PC-3 (cell line): ENCODE results near the gene ANKS1B. TPM values are rescaled to one million over a fixed set of nuclear protein-coding genes. Genes with fewer than 3 reads are reported as not detected.

Experiments used
- ATAC-seq: fragments of 200-7000 bp; cut with Tn5 transposase; 2 replicates; pipeline ENCODE4 v1.9.1; 2020; ENCODE audit warnings: mild to moderate bottlenecking, moderate library complexity
- BruUV-seq: library from RNA; stranded (reverse); fragments of 400-500 nt; replicated peaks from 2 replicates; lab custom pipeline; 2021; lab: Mats Ljungman, UMichigan
- CTCF ChIA-PET: fragments of 300-600 bp; sonication (Branson Sonifier 250); formaldehyde crosslinking; loops from one replicate; lab custom pipeline; 2022; ENCODE audit warnings: antibody characterized with exemption; lab: Charles Lee
- POLR2A ChIA-PET: fragments of 300-600 bp; sonication (Branson Sonifier 250); formaldehyde crosslinking; loops from one replicate; lab custom pipeline; 2022; ENCODE audit warnings: antibody characterized with exemption; ENCODE audit not compliant: unreplicated experiment; lab: Charles Lee
- DNase-seq: peaks from one replicate; pipeline ENCODE4 v3.0.0-alpha.2; 2015
- H2AFZ ChIP-seq: fragments of 300-600 bp; sonication (generic); 2 replicates; pipeline ENCODE4 v1.6.0; 2016; ENCODE audit warnings: antibody characterized with exemption, low read length
- H3F3A ChIP-seq: fragments of 300-600 bp; sonication (generic); one replicate; pipeline ENCODE4 v1.6.0; 2017; ENCODE audit warnings: antibody characterized with exemption, low read length, control low read depth, mild to moderate bottlenecking; ENCODE audit not compliant: unreplicated experiment
- H3K27ac ChIP-seq: fragments of 300-600 bp; sonication (generic); 2 replicates; pipeline ENCODE4 v1.5.1; 2016; ENCODE audit warnings: mild to moderate bottlenecking, low read length
- H3K27me3 ChIP-seq: fragments of 300-600 bp; sonication (generic); 2 replicates; pipeline ENCODE4 v1.6.1; 2016; ENCODE audit warnings: low read length, mixed read lengths
- H3K36me3 ChIP-seq: fragments of 300-600 bp; sonication (generic); 2 replicates; pipeline ENCODE4 v1.6.1; 2016; ENCODE audit warnings: low read depth, mixed run types, low read length, mixed read lengths
- H3K4me1 ChIP-seq: fragments of 300-600 bp; sonication (generic); 2 replicates; pipeline ENCODE4 v1.5.1; 2016; ENCODE audit warnings: low read length; ENCODE audit not compliant: insufficient read depth
- H3K4me2 ChIP-seq: fragments of 300-600 bp; sonication (generic); 2 replicates; pipeline ENCODE4 v1.6.0; 2016; ENCODE audit warnings: low read length
- H3K4me3 ChIP-seq: fragments of 300-600 bp; sonication (generic); 2 replicates; pipeline ENCODE4 v1.5.1; 2016; ENCODE audit warnings: mild to moderate bottlenecking, low read length, mixed read lengths
- H3K79me2 ChIP-seq: fragments of 300-600 bp; sonication (generic); 2 replicates; pipeline ENCODE4 v1.6.1; 2017; ENCODE audit warnings: low read length, mixed read lengths
- H3K9ac ChIP-seq: fragments of 300-600 bp; sonication (generic); 2 replicates; pipeline ENCODE4 v1.6.0; 2016; ENCODE audit warnings: mild to moderate bottlenecking, low read length
- H3K9me2 ChIP-seq: fragments of 300-600 bp; sonication (generic); replicated peaks from 2 replicates; pipeline ENCODE4 v1.6.1; 2016; ENCODE audit warnings: mixed run types, low read length, mixed read lengths
- H3K9me3 ChIP-seq: fragments of 300-600 bp; sonication (generic); 2 replicates; pipeline ENCODE4 v1.6.1; 2016; ENCODE audit warnings: low read length, mixed read lengths
- H4K20me1 ChIP-seq: fragments of 300-600 bp; sonication (generic); 2 replicates; pipeline ENCODE4 v1.6.1; 2016; ENCODE audit warnings: low read length, mixed read lengths
- EZH2 ChIP-seq: fragments of 300-600 bp; sonication (generic); IDR thresholded peaks from one replicate; pipeline ENCODE4 v1.6.1; 2017; ENCODE audit warnings: antibody characterized with exemption, mild to moderate bottlenecking, low read length; ENCODE audit not compliant: unreplicated experiment
- EZH2phosphoT487 ChIP-seq: fragments of 300-600 bp; sonication (generic); IDR thresholded peaks from 2 replicates; pipeline ENCODE4 v1.6.1; 2018; ENCODE audit warnings: mild to moderate bottlenecking, antibody characterized with exemption, low read length, borderline replicate concordance
- intact Hi-C: fragments of 100-400 bp; cut with micrococcal nuclease; formaldehyde crosslinking; loops from 2 replicates; pipeline ENCODE4 v1.9.0; 2023
- total RNA-seq: library from RNA; depleted of rRNA; stranded (reverse); fragments of >200 nt; gene quantifications from 2 replicates; pipeline ENCODE4 v1.2.3, GENCODE V29; 2014
- TF ChIP-seq, protein P1 (sequence below): fragments of 300-600 bp; sonication (generic); conservative IDR thresholded peaks from 2 replicates; pipeline ENCODE4 v1.5.1; 2017; ENCODE audit warnings: antibody characterized with exemption, low read depth, mild to moderate bottlenecking, low read length

The ANKS1B gene
- total RNA-seq, 1 experiment from 2014 or later, result 0.07 TPM

DNA sequence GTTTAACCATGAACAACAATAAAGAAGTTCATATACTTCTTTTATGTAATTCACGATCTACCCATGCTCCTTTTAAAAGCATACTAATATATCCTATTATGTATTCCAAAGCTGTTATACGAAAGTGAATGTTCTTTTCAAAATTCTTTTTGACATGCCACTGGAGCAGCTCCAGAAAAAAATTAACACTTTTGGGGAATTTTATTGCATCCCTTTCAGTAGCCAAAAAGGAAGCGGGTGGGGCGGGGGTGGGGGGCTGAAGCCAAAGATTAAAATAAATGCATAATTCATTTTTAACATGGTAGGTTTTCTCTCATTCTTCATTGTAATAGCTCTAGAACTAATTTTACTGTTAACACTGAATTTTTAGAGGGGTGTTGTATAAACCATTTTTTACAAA, 123.0 kb downstream of the ANKS1B start:
- Histone ChIP-seq H3F3A (no peaks in the 10 kb centered on the region), H4K20me1 (no peaks in the 10 kb centered on the region), H3K9me2 (no peaks in the 10 kb centered on the region), H3K4me1 (no peaks in the 10 kb centered on the region), H3K36me3 (no peaks in the 10 kb centered on the region), H3K27me3 (peaks cover 17% of the 10 kb centered on the region; the same call in 1 of the 2 replicates), H3K4me3 (no peak overlapping the region), H3K4me2 (no peak overlapping the region), H2AFZ (no peak overlapping the region), H3K9me3 (no peaks in the 10 kb centered on the region), H3K27ac (no peak overlapping the region), H3K79me2 (no peaks in the 10 kb centered on the region), H3K9ac (no peak overlapping the region)
- DNase-seq, result no peak
- ATAC-seq, result no peak
- no peak for TF ChIP-seq EZH2phosphoT487
- intact Hi-C loops, result no loop called here
- no TSS peak for BruUV-seq
- ChIA-PET CTCF (no interaction called here), POLR2A (no interaction called here)

DNA sequence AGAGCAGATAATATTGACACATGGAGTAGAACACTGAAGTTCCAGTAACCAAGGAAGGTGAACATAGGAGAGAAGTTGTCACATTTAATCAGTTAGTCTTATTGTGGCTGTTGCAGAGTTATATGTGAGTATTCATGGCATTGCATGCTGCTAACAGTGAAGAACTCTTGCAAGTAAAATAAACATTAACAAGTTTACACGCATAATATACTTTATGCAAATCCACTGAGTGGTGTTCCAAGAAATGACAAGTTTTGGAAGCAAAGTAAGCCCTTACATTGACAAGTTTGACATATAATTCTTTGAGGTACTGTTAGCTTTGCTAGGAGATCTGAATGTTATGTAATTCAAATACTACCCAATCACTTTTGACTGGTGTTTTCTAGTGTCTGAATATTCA, 125.6 kb downstream of the ANKS1B start:
- TF ChIP-seq EZH2phosphoT487, result no peak
- no peak for TF ChIP-seq EZH2
- TF ChIP-seq, protein P1, sequence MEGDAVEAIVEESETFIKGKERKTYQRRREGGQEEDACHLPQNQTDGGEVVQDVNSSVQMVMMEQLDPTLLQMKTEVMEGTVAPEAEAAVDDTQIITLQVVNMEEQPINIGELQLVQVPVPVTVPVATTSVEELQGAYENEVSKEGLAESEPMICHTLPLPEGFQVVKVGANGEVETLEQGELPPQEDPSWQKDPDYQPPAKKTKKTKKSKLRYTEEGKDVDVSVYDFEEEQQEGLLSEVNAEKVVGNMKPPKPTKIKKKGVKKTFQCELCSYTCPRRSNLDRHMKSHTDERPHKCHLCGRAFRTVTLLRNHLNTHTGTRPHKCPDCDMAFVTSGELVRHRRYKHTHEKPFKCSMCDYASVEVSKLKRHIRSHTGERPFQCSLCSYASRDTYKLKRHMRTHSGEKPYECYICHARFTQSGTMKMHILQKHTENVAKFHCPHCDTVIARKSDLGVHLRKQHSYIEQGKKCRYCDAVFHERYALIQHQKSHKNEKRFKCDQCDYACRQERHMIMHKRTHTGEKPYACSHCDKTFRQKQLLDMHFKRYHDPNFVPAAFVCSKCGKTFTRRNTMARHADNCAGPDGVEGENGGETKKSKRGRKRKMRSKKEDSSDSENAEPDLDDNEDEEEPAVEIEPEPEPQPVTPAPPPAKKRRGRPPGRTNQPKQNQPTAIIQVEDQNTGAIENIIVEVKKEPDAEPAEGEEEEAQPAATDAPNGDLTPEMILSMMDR, result no peak
- Histone ChIP-seq H3K9me3 (no peaks in the 10 kb centered on the region), H3K9me2 (no peaks in the 10 kb centered on the region), H3K79me2 (no peaks in the 10 kb centered on the region), H3K9ac (no peak overlapping the region), H3K36me3 (no peaks in the 10 kb centered on the region), H3K27ac (no peak overlapping the region), H4K20me1 (no peaks in the 10 kb centered on the region), H3K4me3 (no peak overlapping the region), H3K4me1 (no peaks in the 10 kb centered on the region), H3K4me2 (no peak overlapping the region), H3K27me3 (0 out of 2 replicates have a peak, but pooled peaks cover 9% of the 10 kb centered on the region), H2AFZ (no peak overlapping the region), H3F3A (no peaks in the 10 kb centered on the region)
- no peak for DNase-seq
- ATAC-seq, result no peak
- intact Hi-C loops, result no loop called here
- CTCF ChIA-PET, result no interaction called here
- POLR2A ChIA-PET, result no interaction called here
- BruUV-seq, result no TSS peak

DNA sequence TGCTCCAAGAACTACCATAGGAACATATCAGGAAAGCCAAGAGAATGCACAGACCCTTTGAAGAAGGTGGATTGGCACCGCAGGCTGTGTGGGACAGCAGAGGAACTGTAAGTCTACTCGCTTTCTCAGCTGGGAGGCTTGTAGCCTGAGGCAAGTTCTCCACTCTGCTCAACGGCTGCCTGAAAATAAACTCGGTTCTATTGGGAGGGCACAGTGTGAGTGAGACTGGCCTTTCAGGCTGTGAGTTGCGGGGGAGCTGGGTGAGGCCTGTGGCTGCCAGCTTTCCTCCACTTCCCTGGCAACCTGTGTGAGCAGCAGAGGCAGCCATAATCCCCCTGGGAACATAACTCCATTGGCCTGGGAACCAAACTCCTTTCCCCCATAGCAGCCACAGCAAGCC, 132.1 kb downstream of the ANKS1B start:
- no peaks in the 10 kb centered on the region for H4K20me1 ChIP-seq
- H3K4me1 ChIP-seq, result no peaks in the 10 kb centered on the region
- POLR2A ChIA-PET, result no interaction called here
- no peak for ATAC-seq
- H3K9ac ChIP-seq, result no peak overlapping the region
- no peaks in the 10 kb centered on the region for H3K79me2 ChIP-seq
- H3K36me3 ChIP-seq, result no peaks in the 10 kb centered on the region
- no peaks in the 10 kb centered on the region for H3K9me2 ChIP-seq
- BruUV-seq, result no TSS peak
- H3K4me3 ChIP-seq, result no peak overlapping the region
- no peak overlapping the region for H3K27ac ChIP-seq
- H3K27me3 ChIP-seq, result no peaks in the 10 kb centered on the region
- CTCF ChIA-PET, result no interaction called here
- no peaks in the 10 kb centered on the region for H3K9me3 ChIP-seq
- no peak for DNase-seq
- intact Hi-C loops, result no loop called here
- no peak for TF ChIP-seq EZH2phosphoT487
- TF ChIP-seq, protein P1, result no peak
- no peak for TF ChIP-seq EZH2
- no peak overlapping the region for H3K4me2 ChIP-seq
- H2AFZ ChIP-seq, result no peak overlapping the region
- no peaks in the 10 kb centered on the region for H3F3A ChIP-seq
